ENCODE measurements around the gene TTC4. TPM values are rescaled to one million over a fixed set of nuclear protein-coding genes. Genes with fewer than 3 reads are reported as not detected.

Gene TTC4
- total and polyA plus RNA-seq, 11 donors = 9.5 to 24.1 (median 15.2) TPM

GRCh38 chr1:54686155-54686554 lies 29.5 kb upstream of the TTC4 start:
- DNase-seq (no peak), ATAC-seq (peak in 1 of 4 donors; percentile 7)
- Histone ChIP-seq H3K27me3 (no peaks in the 10 kb centered on the region), H3K4me3 (no peak overlapping the region), H3K36me3 (peaks cover 0 to 13% (median 0%) of the 10 kb centered on the region in 9 donors), H3K27ac (no peak overlapping the region), H3K9me3 (no peaks in the 10 kb centered on the region), H3K4me1 (no peaks in the 10 kb centered on the region)
- intact Hi-C loops (cut with DNase I) = no loop called here
- WGBS, 4 donors = 76 to 86% (median 84%) methylated on average over 8 to 11 of the region's 11 CpGs
- TF ChIP-seq, protein P1, sequence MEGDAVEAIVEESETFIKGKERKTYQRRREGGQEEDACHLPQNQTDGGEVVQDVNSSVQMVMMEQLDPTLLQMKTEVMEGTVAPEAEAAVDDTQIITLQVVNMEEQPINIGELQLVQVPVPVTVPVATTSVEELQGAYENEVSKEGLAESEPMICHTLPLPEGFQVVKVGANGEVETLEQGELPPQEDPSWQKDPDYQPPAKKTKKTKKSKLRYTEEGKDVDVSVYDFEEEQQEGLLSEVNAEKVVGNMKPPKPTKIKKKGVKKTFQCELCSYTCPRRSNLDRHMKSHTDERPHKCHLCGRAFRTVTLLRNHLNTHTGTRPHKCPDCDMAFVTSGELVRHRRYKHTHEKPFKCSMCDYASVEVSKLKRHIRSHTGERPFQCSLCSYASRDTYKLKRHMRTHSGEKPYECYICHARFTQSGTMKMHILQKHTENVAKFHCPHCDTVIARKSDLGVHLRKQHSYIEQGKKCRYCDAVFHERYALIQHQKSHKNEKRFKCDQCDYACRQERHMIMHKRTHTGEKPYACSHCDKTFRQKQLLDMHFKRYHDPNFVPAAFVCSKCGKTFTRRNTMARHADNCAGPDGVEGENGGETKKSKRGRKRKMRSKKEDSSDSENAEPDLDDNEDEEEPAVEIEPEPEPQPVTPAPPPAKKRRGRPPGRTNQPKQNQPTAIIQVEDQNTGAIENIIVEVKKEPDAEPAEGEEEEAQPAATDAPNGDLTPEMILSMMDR (IDR thresholded peaks at IDR 0.05) = no peak
- no peak for TF ChIP-seq POLR2A (IDR thresholded peaks at IDR 0.05)

GRCh38 chr1:54694771-54695170 lies 20.9 kb upstream of the TTC4 start:
- H3K9me3 ChIP-seq = no peaks in the 10 kb centered on the region
- H3K27ac ChIP-seq = no peak overlapping the region
- no peaks in the 10 kb centered on the region for H3K4me1 ChIP-seq
- ATAC-seq (no peak), DNase-seq (no peak)
- H3K4me3 ChIP-seq = no peak overlapping the region
- no peaks in the 10 kb centered on the region for H3K27me3 ChIP-seq
- 73 to 87% (median 78%) methylated on average over 8 of the region's 8 CpGs for WGBS, 4 donors
- TF ChIP-seq POLR2A (IDR thresholded peaks at IDR 0.05) = no peak
- TF ChIP-seq, protein P1 (IDR thresholded peaks at IDR 0.05) = no peak
- H3K36me3 ChIP-seq = peaks cover 0 to 16% (median 0%) of the 10 kb centered on the region in 9 donors
- intact Hi-C loops (cut with DNase I) = no loop called here

- Histone ChIP-seq H3K36me3 (peaks cover 0 to 18% (median 0%) of the 10 kb centered on the region in 9 donors), H3K4me3 (no peak overlapping the region), H3K27me3 (no peaks in the 10 kb centered on the region), H3K27ac (no peak overlapping the region), H3K4me1 (no peaks in the 10 kb centered on the region), H3K9me3 (no peaks in the 10 kb centered on the region)
- no peak for TF ChIP-seq POLR2A (IDR thresholded peaks at IDR 0.05)
- TF ChIP-seq, protein P1 (IDR thresholded peaks at IDR 0.05) = no peak
- 87 to 92% (median 90%) methylated on average over 15 of the region's 15 CpGs for WGBS, 4 donors
- ATAC-seq = no peak
- DNase-seq = no peak
- intact Hi-C loops (cut with DNase I) = no loop called here
Observed at GRCh38 chr1:54695221-54695620, 20.4 kb upstream of the TTC4 start.

GRCh38 chr1:54695764-54696163 lies 19.9 kb upstream of the TTC4 start:
- intact Hi-C loops (cut with DNase I) = no loop called here
- ATAC-seq = no peak
- H3K27ac ChIP-seq = no peak overlapping the region
- no peaks in the 10 kb centered on the region for H3K27me3 ChIP-seq
- 72 to 93% (median 86%) methylated on average over 1 of the region's 1 CpG for WGBS, 4 donors
- DNase-seq = no peak
- no peaks in the 10 kb centered on the region for H3K4me1 ChIP-seq
- peaks cover 0 to 22% (median 0%) of the 10 kb centered on the region in 9 donors for H3K36me3 ChIP-seq
- no peak for TF ChIP-seq POLR2A (IDR thresholded peaks at IDR 0.05)
- TF ChIP-seq, protein P1 (IDR thresholded peaks at IDR 0.05) = no peak
- H3K9me3 ChIP-seq = no peaks in the 10 kb centered on the region
- no peak overlapping the region for H3K4me3 ChIP-seq

All from heart left ventricle (tissue), 16 donors.